Endothelial cell of umbilical vein (primary cell): ENCODE results near the gene ERGIC2.

Experiments
- EZH2 ChIP-seq: IDR thresholded peaks from 2 replicates; pipeline ENCODE4 v1.6.1; 2012; ENCODE audit warnings: borderline replicate concordance, low read depth, mild to moderate bottlenecking, moderate library complexity, low read length, inconsistent platforms; ENCODE audit not compliant: severe bottlenecking
- FOS ChIP-seq: IDR thresholded peaks from 2 replicates; pipeline ENCODE4 v1.6.1; 2011; ENCODE audit warnings: mild to moderate bottlenecking, low read length, moderate library complexity, borderline replicate concordance; ENCODE audit not compliant: insufficient read depth
- JUN ChIP-seq: IDR thresholded peaks from 2 replicates; pipeline ENCODE4 v1.6.1; 2011; ENCODE audit warnings: borderline replicate concordance, low read depth; ENCODE audit not compliant: insufficient read length, insufficient read depth
- MYC ChIP-seq: IDR thresholded peaks from one replicate; pipeline ENCODE4 v1.6.1; 2011; ENCODE audit warnings: mild to moderate bottlenecking, low read depth, low read length
- POLR2A ChIP-seq: IDR thresholded peaks from 2 replicates; pipeline ENCODE4 v1.6.1; 2012; ENCODE audit warnings: low read depth, mild to moderate bottlenecking, control low read depth, low read length
- POLR2AphosphoS5 ChIP-seq: IDR thresholded peaks from 2 replicates; pipeline ENCODE4 v1.6.1; 2012; ENCODE audit warnings: low read depth, mild to moderate bottlenecking, control low read depth, low read length, moderate library complexity; ENCODE audit not compliant: insufficient read depth
- TF ChIP-seq, protein P1 (sequence below), 2 donors: IDR thresholded peaks; 1 replicate in 1 of 2; 2 replicates in 1 of 2; pipeline ENCODE4 v1.5.1; 2011; ENCODE audit warnings: low read length in 2 of 2, mild to moderate bottlenecking in 2 of 2, moderate library complexity in 2 of 2, control low read depth in 1 of 2, inconsistent platforms in 1 of 2, low read depth in 1 of 2; ENCODE audit not compliant: insufficient read depth in 1 of 2; ENCODE audit errors: extremely low read depth in 1 of 2
- TF ChIP-seq, protein P2 (sequence below): IDR thresholded peaks from 2 replicates; pipeline ENCODE4 v1.6.1; 2011; ENCODE audit not compliant: insufficient read depth, insufficient read length

DNA sequence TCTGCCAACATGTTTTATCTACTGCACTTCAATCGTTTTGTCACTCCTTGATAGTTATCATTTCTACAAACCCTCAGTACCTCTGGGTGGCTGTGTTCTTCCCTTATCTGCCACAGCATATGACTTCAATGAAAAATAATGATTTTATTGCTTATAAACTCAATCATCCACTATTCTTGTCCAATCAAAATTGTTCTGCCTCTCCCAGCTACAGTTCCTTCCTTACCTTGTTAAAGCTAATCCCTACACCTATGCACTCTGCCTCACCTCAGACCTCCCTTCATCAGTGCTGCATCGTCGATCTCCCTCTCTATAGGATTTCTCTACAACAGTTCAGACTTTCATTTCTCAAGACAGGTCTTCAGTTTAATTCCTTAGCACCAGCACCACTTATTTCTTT is 58.8 kb downstream of the ERGIC2 start:
- TF ChIP-seq, protein P1, sequence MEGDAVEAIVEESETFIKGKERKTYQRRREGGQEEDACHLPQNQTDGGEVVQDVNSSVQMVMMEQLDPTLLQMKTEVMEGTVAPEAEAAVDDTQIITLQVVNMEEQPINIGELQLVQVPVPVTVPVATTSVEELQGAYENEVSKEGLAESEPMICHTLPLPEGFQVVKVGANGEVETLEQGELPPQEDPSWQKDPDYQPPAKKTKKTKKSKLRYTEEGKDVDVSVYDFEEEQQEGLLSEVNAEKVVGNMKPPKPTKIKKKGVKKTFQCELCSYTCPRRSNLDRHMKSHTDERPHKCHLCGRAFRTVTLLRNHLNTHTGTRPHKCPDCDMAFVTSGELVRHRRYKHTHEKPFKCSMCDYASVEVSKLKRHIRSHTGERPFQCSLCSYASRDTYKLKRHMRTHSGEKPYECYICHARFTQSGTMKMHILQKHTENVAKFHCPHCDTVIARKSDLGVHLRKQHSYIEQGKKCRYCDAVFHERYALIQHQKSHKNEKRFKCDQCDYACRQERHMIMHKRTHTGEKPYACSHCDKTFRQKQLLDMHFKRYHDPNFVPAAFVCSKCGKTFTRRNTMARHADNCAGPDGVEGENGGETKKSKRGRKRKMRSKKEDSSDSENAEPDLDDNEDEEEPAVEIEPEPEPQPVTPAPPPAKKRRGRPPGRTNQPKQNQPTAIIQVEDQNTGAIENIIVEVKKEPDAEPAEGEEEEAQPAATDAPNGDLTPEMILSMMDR (IDR thresholded peaks at IDR 0.05; ENCODE audit: extremely low read depth in 1 of 2, insufficient read depth in 1 of 2, low read depth in 1 of 2, low read length in 2 of 2) = no peak
- TF ChIP-seq MYC (no peak), POLR2AphosphoS5 (no peak), FOS (no peak), POLR2A (no peak), EZH2 (no peak), JUN (no peak)
- TF ChIP-seq, protein P2, sequence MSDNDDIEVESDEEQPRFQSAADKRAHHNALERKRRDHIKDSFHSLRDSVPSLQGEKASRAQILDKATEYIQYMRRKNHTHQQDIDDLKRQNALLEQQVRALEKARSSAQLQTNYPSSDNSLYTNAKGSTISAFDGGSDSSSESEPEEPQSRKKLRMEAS = no peak
